ENCODE results near the gene CBARP.
A peak's percentile ranks its signal among the peaks of the same experiment; 100 is the strongest.

Gene CBARP

DNA sequence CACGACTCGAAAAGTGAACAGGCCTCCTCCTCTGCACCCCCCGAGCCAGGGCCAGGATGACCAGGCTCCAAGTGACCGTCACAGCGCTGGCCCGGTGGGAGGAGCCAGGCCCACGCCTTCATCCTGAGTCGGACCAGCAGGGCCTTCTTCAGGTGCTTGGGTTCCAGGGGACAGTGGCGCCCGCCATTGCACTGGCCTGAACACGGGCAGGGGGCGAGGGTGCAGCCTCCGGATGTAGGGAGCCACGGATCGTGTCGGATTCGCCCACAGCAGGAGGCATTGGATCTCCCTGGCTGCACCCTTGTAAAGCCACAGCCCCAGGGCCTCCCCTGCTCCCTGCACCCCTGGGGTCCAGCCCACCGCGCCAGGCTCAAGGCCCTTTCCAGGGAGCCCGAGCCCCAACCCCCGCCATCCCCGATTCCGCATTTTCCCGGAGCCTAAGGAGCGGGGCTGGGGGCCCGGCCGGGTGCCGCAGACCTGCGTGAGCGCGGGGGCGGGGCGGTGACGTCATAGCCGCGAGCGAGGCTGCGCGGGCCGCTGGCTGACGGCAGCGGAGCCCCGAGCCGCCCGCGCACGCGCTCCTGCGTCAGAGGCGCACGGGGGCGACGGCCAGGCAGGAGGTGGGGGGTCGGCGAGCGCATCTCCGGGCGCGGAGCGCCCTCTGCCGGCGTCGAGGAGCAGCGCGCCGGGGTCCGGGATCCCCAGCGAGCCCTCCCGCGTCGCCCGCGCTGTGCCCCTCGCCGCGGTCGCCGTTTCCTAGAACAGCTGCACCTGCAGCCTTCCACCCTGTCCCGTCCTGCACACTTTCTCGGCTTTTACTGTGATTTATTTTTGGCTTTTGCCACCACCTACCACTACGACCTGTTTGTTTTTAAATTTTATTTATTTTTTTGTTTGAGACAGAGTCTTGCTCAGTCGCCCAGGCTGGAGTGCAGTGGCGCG lies 2.3 kb upstream of the CBARP start:
- DNase-seq (ENCODE audit: low read depth), result peak; percentile 79

DNA sequence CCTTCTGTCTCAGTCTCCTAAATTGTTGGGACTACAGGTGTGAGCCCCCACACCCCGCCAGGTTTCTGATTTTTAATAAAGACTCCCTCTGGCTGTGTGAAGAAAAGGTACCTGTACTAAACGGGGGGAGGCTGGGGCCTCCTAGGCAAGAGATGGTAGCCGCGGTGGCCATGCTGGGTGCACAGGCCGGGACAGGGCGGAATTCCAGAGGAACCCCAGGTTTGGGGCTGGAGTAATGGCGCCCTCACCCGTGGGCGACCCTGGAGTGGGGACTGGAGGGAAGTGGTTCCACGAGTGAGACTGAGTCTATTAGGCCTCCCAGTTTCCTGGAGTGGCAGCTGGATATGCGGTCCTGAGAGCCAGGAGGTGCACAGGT lies 1.6 kb upstream of the CBARP start:
- DNase-seq (ENCODE audit: low read depth), result no peak

DNA sequence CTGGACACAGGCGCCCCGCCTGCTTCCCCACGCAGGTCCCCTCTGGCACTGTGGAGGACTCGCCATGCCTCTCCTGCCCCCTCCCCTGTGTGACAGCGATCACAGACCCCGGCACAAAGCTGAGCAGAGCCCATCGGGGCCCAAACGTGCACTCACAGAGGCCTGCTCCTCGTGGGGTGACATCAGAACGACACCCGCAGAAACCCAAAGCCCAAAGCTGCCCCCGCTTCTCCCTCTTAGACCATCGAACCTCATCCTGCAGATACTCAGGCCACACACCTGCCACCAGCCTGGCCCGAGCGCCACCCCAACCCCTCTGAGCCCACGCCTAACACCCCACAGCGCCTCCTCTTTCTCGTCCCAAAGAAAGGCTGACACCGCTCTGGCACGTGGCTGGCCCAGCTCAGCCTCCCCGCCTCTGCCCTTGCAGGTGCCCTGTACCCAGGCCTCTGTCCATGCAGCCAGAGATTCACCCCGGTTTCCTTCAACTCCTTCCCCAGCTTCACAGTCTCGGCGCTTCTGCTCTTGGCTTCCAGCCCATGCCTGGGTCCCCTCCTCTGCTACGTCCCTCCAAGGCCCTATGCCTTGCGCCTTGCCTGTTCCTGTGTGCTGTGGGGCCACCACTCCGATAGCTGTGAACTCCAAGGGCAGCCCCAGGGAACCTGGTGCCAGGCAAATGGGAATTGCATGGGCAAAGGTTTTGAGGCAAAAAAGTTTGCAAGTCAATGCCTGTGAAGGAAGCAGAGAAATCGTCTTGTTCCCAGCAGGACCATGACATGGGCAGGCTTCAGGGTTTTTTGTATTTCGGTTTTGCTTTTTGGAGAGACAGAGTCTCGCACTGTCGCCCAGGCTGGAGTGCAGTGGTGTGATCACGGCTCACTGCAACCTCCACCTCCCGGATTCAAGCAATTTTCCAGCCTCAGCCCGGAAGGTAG lies 831 bp upstream of the CBARP start:
- no peak for DNase-seq (ENCODE audit: low read depth)

DNA sequence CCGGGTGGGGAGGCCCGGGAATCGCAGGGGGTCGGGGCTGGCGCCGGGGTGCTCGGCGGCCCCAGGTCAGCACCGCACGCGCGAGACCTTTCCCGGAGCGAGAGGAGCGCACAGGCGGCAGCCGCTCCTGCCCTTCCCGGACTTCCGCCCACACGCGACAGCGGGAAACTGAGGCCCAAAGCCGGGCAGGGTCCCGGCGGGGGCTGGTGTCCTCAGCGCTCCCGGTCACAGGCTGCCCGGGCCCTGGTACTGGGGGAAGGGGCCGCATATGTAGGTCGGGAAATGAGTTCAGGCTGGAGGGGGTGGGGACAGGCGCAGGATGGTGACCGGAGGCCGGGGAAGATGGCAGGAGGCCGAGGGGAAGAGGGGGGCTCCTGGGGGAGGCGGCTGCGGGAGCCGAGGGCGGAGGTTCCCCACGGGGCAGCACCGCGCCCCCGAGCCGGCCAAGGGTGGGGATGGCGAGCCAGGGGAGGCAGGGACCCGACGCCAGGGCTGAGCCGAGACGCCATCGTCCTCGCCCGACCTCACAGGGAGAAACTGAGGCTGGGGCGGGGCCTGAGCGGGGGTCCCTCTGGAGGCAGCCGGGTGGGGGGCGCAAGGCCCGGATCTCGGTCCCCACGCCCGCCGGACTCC lies 662 bp downstream of the CBARP start:
- no peak for DNase-seq (ENCODE audit: low read depth)

DNA sequence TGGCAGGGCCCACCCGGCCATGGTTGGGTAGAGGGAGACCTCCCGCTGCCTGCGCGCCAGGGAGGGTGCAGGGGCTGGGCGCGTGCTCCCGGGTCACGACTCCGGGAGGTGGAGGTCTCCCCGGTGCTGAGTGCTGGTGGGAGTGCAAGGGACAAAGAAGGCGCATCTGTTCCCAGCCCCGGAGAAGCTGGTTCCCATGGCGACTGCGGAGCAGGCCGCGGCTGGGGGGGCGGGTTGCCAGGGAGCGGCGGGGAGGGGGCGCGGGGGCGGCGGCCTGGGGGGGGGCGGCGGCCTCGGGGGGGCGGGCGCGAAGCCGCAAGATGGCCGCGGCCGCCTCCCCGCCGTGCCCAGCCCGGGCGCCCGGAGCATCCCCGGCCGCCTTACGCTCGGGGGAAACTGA lies 1.2 kb downstream of the CBARP start:
- no peak for DNase-seq (ENCODE audit: low read depth)

DNA sequence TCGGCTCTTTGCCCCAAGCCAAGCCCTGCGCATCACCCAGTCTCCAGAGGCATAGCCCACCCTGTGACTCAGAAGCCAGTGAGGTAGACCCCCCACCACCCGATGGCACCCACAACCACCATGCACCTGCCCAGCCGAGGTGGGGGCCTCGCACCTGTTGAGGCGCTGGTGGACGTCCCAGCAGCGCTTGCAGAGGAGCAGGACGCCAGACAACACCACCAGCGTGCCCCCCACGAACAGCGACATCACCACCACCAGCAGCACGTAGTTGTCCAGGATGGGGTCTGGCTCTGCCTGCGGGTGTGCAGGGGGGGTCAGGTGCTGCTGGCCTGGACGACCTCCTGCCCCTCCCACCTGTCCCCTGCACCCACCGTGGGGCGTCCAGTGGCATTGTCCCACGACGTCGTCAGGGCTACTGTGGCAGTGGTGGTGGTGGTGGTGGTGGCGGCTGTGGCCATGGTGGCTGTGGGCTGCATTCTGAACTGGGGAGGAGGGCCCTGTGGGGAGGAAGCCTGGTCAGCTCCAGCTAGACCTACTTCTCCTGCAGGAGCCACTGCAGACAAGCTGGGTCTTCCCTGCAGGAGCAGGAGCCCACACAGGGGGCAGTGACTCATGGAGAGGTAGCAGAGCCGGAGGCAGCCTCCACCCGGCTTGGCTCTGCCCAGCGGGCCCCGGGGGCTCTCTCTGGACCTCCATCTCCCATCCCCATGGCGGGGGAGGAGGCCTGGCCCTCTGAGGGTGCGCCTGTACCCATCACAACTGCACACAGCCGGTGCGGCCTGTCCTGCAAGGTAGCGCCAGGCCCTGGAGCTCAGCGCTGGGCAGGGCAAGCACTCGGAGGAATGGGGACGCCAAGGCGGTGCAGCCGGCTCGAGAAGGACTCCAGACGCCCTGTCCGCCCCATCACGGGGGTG lies 1.9 kb downstream of the CBARP start:
- DNase-seq (ENCODE audit: low read depth), result no peak

DNA sequence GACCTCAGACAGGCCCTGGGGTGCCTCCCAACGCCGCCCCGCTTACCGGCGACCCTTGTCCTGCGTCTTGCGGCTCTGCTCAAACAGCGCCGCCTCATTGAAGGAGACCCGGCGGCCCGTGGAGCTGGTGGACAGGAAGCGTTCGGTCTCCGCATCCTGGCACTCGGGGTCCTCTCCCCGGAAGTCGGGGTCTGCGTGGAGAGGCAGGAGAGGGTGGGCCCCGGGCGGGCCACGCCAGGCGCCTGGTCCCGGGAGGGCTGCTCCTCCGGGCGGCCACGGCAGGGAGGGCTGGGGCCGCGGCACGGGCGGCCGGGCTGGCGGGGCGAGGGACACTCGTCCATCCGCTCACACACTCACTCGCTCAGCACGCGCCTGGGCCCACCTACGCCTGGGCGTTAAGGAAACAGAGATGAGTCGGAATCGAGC lies 2.8 kb downstream of the CBARP start:
- DNase-seq (ENCODE audit: low read depth), result no peak

DNA sequence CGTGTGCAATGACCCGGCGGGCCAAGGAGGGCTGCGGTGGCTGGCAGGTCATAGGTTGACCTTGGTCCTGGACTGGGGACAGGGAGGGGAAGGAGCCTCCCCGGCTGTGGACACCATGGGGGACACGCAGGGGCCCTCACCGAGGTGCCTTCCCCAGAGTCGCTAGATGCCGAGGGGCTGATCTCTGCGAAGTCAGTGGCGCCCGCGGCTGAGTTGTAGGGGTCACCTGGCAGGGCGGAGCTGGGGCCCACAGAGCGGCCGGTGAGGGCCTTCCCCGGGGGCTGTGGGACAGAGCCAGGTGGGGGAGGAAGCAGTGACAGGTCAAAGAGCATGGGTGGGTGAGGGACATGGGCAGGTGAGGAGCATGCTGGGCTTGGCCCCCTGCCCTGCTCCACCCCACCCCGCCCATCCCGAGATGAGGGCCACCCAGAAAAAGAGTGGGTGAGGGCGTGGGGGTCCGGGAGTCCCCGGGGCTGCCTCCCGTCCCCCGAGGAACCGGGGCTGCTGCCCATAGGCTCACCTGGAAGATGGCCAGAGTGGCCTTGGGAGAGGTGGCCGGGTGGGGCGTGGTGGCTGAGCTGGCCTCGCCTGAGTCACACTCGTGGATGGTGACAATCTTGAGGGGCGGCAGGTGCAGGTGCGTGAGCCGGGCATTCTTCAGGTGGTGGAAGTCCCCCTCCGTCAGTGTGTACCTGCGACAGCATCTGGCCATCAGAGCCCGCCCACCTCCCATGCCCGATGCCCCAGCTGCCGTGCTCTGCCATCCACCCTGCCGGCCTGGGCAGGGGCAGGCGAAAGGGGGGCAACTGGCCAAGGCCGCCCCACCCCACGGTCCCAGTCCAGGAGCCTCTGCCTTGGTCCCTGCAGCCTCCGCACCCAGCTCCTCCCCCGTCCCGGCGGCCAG lies 3.5 kb downstream of the CBARP start:
- DNase-seq (ENCODE audit: low read depth), result no peak

DNA sequence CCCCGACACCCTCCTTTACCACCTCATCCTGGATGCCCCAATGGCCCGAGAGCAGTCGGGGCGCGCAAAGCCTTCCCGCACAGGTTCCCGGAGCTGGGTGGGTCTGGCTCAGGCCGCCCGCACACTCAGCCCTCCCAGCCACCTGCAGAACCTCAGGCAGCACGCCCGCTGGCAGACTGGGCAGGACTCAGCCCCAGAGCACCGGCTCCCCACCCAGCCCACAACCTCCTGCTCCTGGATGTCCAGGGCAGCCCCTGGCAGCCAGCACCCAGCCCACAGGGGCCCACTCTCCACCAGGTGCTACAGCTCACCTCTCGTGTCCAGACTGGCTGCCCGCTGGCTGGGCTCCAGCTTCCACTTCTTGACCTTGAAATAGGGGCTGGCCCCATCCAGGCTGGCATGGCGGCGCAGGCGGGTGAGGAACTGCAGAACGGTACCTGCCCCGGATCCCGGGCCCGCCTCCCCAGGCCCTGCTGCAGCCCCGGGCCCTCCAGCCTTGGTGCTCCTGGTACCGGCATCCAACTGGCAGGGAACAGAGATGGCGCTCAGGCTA lies 4.6 kb downstream of the CBARP start:
- no peak for DNase-seq (ENCODE audit: low read depth)

DNA sequence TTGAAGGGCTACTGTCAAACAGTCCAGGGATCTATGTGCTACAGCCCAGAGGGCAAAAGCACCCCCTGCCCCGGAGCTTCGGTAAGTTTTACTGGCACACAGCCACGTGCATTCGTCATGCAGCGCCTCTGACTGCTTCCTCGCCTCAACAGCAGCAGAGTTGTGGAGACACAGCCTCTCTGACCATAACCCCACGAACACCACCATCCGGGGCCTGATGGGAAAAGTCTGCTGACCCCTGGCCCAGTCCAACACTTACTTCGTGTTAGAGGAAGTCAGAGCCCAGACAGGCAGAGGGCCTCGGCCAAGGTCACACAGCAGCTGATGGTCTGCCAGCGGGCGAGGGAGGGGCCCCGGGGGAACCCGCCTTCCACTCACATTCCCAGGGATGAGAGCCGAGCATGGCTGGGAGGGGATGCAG lies 5.1 kb downstream of the CBARP start:
- no peak for DNase-seq (ENCODE audit: low read depth)

DNA sequence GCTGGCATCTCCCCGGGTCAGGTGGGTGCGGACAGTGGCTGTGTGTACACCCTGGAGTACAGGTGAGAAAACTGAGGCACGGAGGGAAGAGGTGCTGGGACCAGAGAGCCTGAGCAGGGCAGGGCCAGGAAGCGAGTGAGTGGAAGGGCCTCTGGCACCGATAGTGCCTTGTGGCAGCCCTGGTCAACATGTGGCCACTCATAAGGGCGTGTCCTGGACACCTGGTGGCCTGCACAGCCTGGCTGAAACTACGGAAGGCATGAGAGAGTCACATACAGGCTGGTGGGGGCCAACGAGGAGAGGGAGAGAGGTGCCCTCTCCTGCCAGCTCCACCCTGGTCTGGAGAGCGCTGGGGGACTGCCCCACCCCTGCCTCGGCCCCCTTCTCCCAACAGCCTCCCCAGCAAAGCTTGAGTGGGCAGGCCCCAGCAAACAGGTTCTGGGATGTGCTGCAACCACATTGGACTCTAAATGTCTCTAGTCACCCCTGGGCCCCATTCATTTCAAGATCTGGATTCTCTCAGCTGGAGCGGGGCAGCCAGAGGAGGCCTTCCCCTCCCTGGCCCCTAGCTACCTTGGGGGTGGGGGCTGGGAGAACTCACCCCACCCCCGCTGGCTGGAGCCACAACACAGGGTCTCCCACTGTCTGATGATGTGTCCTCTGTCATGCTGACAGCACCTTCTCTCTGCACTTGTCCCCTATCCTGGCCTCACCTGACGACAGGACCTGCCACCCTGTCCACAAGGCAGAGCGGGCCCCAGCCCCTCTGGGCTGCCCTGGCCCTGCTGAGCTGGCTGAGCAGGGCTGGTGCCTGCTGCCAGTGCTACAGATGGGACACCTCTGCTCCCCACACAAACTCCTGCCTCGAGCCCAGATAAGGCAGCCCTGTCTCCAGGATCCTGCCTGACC lies 5.8 kb downstream of the CBARP start:
- no peak for DNase-seq (ENCODE audit: low read depth)

DNA sequence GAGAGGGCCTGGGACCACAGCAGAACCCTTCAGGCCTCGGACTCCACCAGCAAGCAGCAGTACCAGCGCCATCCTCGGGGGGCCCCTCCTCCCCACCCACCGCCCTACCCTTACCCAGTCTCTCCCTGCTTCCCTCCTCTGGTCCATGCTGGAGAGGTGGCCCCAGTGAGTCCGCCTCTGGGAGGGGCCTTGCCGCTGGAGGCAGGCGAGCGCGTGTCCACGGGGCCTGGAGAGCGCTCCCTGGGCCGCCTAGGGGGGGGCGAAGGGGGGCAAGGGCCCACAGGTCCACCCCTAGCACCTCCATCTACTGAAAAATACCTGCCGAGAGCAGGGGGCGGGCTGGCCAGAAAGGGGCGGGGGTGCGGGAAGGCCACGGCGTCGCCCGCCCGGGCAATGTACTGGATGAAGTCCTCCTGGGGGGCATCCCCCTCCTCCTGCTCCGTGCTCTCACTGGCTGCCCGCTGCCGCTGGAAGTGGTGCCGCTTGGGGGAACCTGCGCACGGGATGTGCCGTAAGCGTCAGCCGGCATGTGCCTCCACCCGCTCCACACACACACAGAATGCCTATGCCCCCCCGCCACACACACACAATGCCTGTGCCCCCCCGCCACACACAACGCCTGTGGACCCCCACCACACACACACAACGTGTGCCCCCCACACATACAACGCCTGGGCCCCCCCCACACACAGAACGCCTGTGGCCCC lies 6.9 kb downstream of the CBARP start:
- DNase-seq (ENCODE audit: low read depth), result no peak

DNA sequence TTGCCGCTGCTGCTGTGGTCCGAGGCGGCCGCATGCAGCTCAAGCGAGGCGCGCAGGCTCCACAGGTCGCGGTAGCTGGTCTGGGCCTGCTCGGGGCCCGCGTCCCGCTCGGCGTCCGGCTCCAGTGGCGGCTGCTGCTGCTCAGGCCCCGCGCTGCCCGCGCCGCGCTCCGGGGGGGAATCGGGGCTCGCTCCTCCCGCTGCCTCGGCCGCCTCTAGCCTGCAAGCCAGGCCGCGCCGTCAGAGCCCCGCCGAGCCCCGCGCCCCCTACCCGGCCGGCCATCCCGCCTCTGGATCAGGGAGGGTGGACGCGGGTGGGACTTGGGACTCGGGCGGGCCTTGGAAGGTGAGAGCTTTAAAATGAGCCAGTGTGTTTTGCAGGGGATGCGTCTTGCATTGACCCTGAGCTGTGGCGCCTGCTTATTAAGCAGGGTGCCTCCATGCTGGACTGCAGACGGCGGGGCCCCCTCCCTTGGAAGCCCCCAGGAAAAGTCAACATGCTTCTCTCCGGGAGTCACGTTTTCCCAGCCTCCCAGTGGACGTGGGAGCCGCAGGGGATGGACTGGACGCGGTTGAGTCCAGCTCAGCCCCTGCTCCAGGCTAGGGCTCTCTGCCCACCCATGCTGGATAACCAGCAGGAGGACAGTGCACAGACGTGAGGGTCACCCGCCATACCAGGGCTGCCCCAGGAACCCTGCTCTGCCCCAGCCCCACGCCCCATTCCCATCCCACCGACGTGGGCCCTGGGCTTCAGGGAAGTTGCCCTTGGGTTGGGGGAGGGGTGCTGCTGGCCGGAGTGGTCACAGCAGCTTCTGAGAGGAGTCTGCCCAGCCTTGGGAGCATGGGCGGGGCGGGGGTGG lies 7.7 kb downstream of the CBARP start:
- no peak for DNase-seq (ENCODE audit: low read depth)

DNA sequence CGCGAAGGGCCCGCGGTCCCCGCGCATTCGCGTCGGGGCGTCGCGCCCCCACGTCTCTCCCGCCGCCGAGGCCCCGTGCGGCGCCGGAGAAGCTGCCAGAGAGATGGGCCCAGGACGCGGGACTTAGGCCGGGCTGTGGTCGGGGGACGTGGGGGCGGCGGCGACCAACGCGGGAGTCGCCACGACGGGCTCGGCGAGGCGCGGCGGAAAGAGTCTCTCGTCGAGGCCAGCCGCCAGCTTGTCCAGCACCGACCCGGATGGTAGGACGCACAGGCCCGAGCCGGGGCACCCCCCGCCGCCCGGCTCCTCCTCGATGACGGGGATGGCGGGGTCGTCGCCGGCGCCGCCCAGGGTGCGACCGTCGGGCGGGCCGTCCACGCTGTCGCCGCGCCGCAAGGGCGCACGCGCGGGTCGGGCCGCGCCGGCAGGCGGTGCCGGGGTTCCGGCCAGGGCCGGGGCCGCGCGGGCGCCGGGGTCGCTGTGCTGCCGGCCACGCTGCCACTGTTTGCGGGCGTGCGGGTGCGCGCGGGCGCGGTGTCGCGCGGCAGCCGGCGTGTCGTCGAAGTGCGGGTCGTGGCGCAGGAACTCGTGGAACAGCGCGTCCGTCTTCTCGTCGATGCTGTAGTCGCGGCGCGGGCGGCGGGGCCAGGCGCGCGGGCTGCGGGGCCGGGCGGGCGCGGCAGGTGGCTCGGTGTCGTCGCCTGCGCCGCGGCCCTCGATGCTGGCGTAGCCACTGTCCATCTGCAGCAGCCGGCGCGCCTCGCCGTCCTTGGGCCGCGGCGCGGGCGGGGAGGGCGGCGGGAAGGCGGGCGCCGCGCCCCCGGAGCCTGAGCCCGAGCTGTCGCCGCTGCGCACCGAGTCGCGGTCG lies 8.5 kb downstream of the CBARP start:
- DNase-seq (ENCODE audit: low read depth), result no peak

DNA sequence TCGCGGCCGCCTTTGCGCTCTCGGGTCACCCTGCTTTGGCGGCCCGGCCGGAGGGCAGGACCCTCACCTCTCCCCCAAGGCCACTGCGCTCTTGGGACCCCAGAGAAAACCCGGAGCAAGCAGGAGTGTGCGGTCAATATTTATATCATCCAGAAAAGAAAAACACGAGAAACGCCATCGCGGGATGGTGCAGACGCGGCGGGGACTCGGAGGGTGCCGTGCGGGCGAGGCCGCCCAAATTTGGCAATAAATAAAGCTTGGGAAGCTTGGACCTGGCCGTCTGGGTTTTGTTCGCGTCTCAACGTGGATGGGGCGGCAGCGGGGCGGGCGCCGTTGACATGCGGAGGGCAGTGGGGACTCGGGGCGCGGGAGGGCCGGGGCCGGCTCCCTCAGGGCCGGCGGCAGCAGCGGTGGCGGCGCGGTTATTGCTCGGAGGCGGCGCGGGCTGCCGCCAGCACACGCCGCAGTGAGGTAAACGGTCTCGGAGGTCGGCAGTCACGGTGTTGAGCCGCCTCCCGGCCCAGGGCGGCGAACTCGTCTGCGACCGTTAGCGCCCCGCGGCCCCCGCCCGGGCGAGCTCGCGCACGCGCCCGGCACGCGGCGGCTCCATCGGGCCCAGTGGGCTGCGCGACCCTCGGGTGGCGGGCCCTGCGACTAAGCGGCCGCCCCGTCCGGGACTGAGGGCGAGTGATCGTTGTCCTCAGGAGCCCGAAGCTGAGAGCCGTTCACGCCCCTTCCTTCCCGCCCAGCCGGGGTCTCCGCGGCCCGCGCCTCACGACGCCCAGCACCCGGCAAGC lies 9.4 kb downstream of the CBARP start:
- no peak for DNase-seq (ENCODE audit: low read depth)
